CD4-positive, alpha-beta memory T cell (primary cell): ENCODE measurements around the gene SCAP. TPM values are rescaled to one million over a fixed set of nuclear protein-coding genes. Genes with fewer than 3 reads are reported as not detected.

Experiments
- CTCF ChIA-PET: fragments of 350-600 bp; sonication (Branson Sonifier 250); formaldehyde crosslinking; loops from one replicate; lab custom pipeline; 2021; ENCODE audit warnings: inconsistent platforms; ENCODE audit not compliant: partially characterized antibody; lab: Charles Lee
- POLR2A ChIA-PET: fragments of 350-600 bp; sonication (Branson Sonifier 250); formaldehyde crosslinking; loops from one replicate; lab custom pipeline; 2021; ENCODE audit not compliant: partially characterized antibody; lab: Charles Lee
- DNase-seq, 5 donors: peaks; one replicate each; pipeline versions ENCODE4 v3.0.0 to v3.0.0-alpha.2; 2020 to 2022; ENCODE audit warnings: mixed read lengths in 1 of 5
- H3K27ac ChIP-seq: one replicate; pipeline ENCODE4 v1.7.0; 2013; ENCODE audit warnings: low read depth, low read length
- H3K27me3 ChIP-seq: 2 replicates; pipeline ENCODE4 v1.7.0; 2013; ENCODE audit warnings: mild to moderate bottlenecking, low read length, moderate library complexity; ENCODE audit not compliant: insufficient read depth
- H3K36me3 ChIP-seq: 2 replicates; pipeline ENCODE4 v1.7.0; 2013; ENCODE audit warnings: mild to moderate bottlenecking, low read length, moderate library complexity; ENCODE audit not compliant: insufficient read depth
- H3K4me1 ChIP-seq: 2 replicates; pipeline ENCODE4 v1.7.0; 2013; ENCODE audit warnings: mild to moderate bottlenecking, low read length, moderate library complexity; ENCODE audit not compliant: insufficient read depth
- H3K4me3 ChIP-seq, 2 donors: one replicate each; pipeline ENCODE4 v1.7.0; 2013; ENCODE audit warnings: low read length in 2 of 2, mild to moderate bottlenecking in 1 of 2
- H3K9me3 ChIP-seq, 2 donors: one replicate each; pipeline ENCODE4 v1.7.0; 2013; ENCODE audit warnings: low read length in 2 of 2, control low read depth in 1 of 2; ENCODE audit not compliant: control insufficient read depth in 1 of 2
- H3K27ac Mint-ChIP-seq, 7 donors: one replicate each; pipeline ENCODE4 v1.8.0; 2020 to 2021; ENCODE audit warnings: mixed read lengths in 7 of 7, mild to moderate bottlenecking in 6 of 7, inconsistent platforms in 3 of 7, moderate library complexity in 3 of 7
- H3K27me3 Mint-ChIP-seq, 2 donors: one replicate each; pipeline ENCODE4 v1.8.0; 2020 to 2021; ENCODE audit warnings: mixed read lengths in 2 of 2
- H3K36me3 Mint-ChIP-seq, 2 donors: one replicate each; pipeline ENCODE4 v1.8.0; 2020 to 2021; ENCODE audit warnings: mixed read lengths in 2 of 2, inconsistent platforms in 1 of 2, mild to moderate bottlenecking in 1 of 2
- H3K4me1 Mint-ChIP-seq, 4 donors: one replicate each; pipeline ENCODE4 v1.8.0; 2020 to 2021; ENCODE audit warnings: mixed read lengths in 4 of 4, mild to moderate bottlenecking in 1 of 4
- H3K4me3 Mint-ChIP-seq, 8 donors: one replicate each; pipeline ENCODE4 v1.8.0; 2020 to 2021; ENCODE audit warnings: mixed read lengths in 8 of 8, mild to moderate bottlenecking in 7 of 8, moderate library complexity in 6 of 8, inconsistent platforms in 3 of 8
- H3K9me3 Mint-ChIP-seq, 8 donors: one replicate each; pipeline ENCODE4 v1.8.0; 2020 to 2021; ENCODE audit warnings: mixed read lengths in 8 of 8, mild to moderate bottlenecking in 5 of 8, inconsistent platforms in 3 of 8, moderate library complexity in 1 of 8
- intact Hi-C: fragments of 100-400 bp; cut with micrococcal nuclease; formaldehyde crosslinking; loops from one replicate; pipeline ENCODE4 v1.15.1; 2023
- polyA plus RNA-seq, 2 donors: library from polyadenylated mRNA; unstranded; fragments of 300-500 nt; fragmentation: Illumina TruSeq; gene quantifications; one replicate each; pipeline ENCODE4 v1.2.3, GENCODE V29; 2021
- total RNA-seq, 2 experiments: library from RNA; stranded (reverse); gene quantifications; one replicate each; pipeline ENCODE4 v1.2.3, GENCODE V29; 2021

The SCAP gene
- total and polyA plus RNA-seq, 4 experiments from 2014 or later = 37.7 to 88.1 (median 71.0) TPM

DNA sequence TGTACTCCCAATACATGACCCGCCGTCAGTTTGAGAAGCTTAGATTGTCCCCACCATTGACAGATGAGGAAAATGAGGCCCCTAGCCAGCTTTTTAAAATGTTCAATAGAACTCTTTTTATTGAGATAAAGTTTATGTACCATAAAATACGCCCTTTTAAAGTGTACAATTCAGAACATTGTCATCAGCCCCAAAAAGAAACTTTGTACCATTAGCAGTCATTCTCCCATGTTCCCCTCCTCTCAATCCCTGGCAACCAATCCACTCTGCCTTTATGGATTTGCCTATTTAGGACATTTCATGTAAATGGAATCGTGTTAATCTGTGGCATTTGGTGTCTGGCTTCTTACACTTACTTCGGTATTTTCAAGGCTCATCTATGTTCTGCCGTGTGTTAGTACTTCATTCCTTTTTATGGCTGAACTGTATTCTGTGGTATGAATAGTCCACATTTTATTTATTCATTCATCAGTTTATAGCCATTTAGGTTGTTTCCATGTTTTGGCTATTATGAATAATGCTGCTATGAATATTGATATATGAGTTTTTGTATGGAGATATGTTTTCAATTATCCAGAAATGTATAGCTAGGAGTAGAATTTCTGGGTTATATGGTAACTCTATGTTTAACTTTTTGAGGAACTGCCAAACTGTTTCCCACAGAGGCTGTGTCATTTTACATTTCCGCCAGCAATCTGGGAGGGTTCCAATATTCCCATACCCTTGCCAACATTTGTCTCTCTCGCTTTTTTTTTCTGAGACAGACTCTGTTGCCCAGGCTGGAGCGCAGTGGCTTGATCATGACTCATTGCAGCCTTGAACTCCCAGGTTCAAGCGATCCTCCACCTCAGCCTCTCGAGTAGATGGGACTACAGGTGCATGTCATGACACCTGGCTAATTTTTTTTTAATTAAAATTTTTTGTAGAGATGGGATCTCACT, 110.3 kb downstream of the SCAP start:
- no peak overlapping the region for H3K27ac ChIP-seq
- intact Hi-C loops = no loop called here
- H3K9me3 ChIP-seq = no peaks in the 10 kb centered on the region
- CTCF ChIA-PET = no interaction called here
- POLR2A ChIA-PET = no interaction called here
- peaks cover 12% of the 10 kb centered on the region for H3K4me1 ChIP-seq
- Mint-ChIP-seq H3K27me3 (peaks cover 1 to 2% of the 10 kb centered on the region in 2 donors), H3K27ac (no peak overlapping the region), H3K9me3 (peaks cover 0 to 8% (median 2%) of the 10 kb centered on the region in 8 donors), H3K4me1 (peaks cover 10 to 13% (median 12%) of the 10 kb centered on the region in 4 donors), H3K4me3 (no peak overlapping the region), H3K36me3 (no peaks in the 10 kb centered on the region)
- DNase-seq = no peak
- H3K4me3 ChIP-seq = no peak overlapping the region
- H3K27me3 ChIP-seq = no peaks in the 10 kb centered on the region
- no peaks in the 10 kb centered on the region for H3K36me3 ChIP-seq

Other genes starting within 250 kb of the SCAP start
- 1 to 10 TPM; 2.3 to 3.2 TPM for gene KIF9, start 193.1 kb downstream of the SCAP start, total RNA-seq
- gene KIF9, start 193.1 kb downstream of the SCAP start, polyA plus RNA-seq = 1 to 10 TPM; 3.8 to 4.4 TPM
- gene KLHL18, start 193.0 kb downstream of the SCAP start, total RNA-seq = 10 to 100 TPM; 21.8 to 26.7 TPM
- gene KLHL18, start 193.0 kb downstream of the SCAP start, polyA plus RNA-seq = 10 to 100 TPM; 17.0 to 19.8 TPM
- 10 to 100 TPM; 50.0 to 53.9 TPM for gene PTPN23, start 94.9 kb downstream of the SCAP start, total RNA-seq
- 1 to 10 TPM in 1 of 2 donors, under 1 TPM in 1; 0.46 to 4.3 TPM for gene PTPN23, start 94.9 kb downstream of the SCAP start, polyA plus RNA-seq
- gene ELP6, start 37.8 kb upstream of the SCAP start, total RNA-seq = 10 to 100 TPM; 24.8 to 28.6 TPM
- 10 to 100 TPM; 37.1 to 45.7 TPM for gene ELP6, start 37.8 kb upstream of the SCAP start, polyA plus RNA-seq
- under 1 TPM; 0.20 to 0.42 TPM for gene CSPG5, start 102.9 kb upstream of the SCAP start, total RNA-seq
- gene CSPG5, start 102.9 kb upstream of the SCAP start, polyA plus RNA-seq = not detected